SK-N-SH (cell line): ENCODE measurements around the gene OBP2B. TPM values are rescaled to one million over a fixed set of nuclear protein-coding genes. Genes with fewer than 3 reads are reported as not detected.

ENCODE experiments used
- CTCF ChIA-PET: fragments of 300-600, 350-600 bp; formaldehyde crosslinking; extraction: SDS; loops from one replicate; lab custom pipeline; 2021; lab: Yijun Ruan, JAX
- POLR2A ChIA-PET: fragments of 350-600 bp; sonication (Branson Sonifier 250); formaldehyde crosslinking; extraction: SDS; loops from one replicate; lab custom pipeline; 2020; ENCODE audit warnings: antibody characterized with exemption, inconsistent platforms; lab: Yijun Ruan, JAX
- DNase-seq: peaks from one replicate; pipeline ENCODE4 v3.0.0; 2012
- H2AFZ ChIP-seq: fragments of 200-600 bp; sonication (generic); 2 replicates; pipeline ENCODE4 v1.8.1; 2016; ENCODE audit warnings: antibody characterized with exemption, mild to moderate bottlenecking, low read depth
- H3F3A ChIP-seq: fragments of 200-600 bp; sonication (generic); replicated peaks from 2 replicates; pipeline ENCODE3; 2016; ENCODE audit warnings: antibody characterized with exemption, mild to moderate bottlenecking; ENCODE audit not compliant: insufficient read depth
- H3K27ac ChIP-seq, 2 experiments: fragments of 200-500 bp in 1 of 2; fragments of 200-600 bp in 1 of 2; sonication (Bioruptor generic) in 1 of 2; sonication (generic), shearing (Covaris generic) in 1 of 2; 2 replicates each; pipeline versions ENCODE4 v1.5.1 to v1.6.1; 2014 to 2016; ENCODE audit warnings: low read depth in 2 of 2, inconsistent platforms in 1 of 2, low read length in 1 of 2, mild to moderate bottlenecking in 1 of 2, mixed read lengths in 1 of 2
- H3K27me3 ChIP-seq: fragments of 200-600 bp; sonication (generic), shearing (Covaris generic); 2 replicates; pipeline ENCODE4 v1.6.1; 2016; ENCODE audit warnings: mixed run types; ENCODE audit not compliant: insufficient read depth
- H3K36me3 ChIP-seq, 2 experiments: fragments of 200-500 bp in 1 of 2; fragments of 200-600 bp in 1 of 2; sonication (Bioruptor generic) in 1 of 2; sonication (generic) in 1 of 2; replicated peaks in 1 of 2; 2 replicates each; pipeline versions ENCODE3 to v1.5.1; 2014 to 2016; ENCODE audit warnings: low read length in 1 of 2, mild to moderate bottlenecking in 1 of 2; ENCODE audit not compliant: insufficient read depth in 2 of 2, control insufficient read depth in 1 of 2
- H3K4me1 ChIP-seq, 2 experiments: fragments of 200-500 bp in 1 of 2; fragments of 200-600 bp in 1 of 2; sonication (Bioruptor generic) in 1 of 2; sonication (generic), shearing (Covaris generic) in 1 of 2; 2 replicates each; pipeline versions ENCODE4 v1.5.1 to v1.6.1; 2014 to 2016; ENCODE audit warnings: low read depth in 1 of 2, low read length in 1 of 2, mixed run types in 1 of 2; ENCODE audit not compliant: insufficient read depth in 2 of 2, control insufficient read depth in 1 of 2
- H3K4me2 ChIP-seq: fragments of 200-600 bp; sonication (generic), shearing (Covaris generic); 2 replicates; pipeline ENCODE4 v1.6.1; 2017; ENCODE audit warnings: mixed run types
- H3K4me3 ChIP-seq, 2 experiments: fragments of 200-500 bp in 1 of 2; fragments of 200-600 bp in 1 of 2; sonication (Bioruptor generic) in 1 of 2; sonication (generic), shearing (Covaris generic) in 1 of 2; 2 replicates each; pipeline versions ENCODE4 v1.5.1 to v1.8.1; 2014 to 2016; ENCODE audit warnings: low read depth in 2 of 2, inconsistent platforms in 1 of 2, low read length in 1 of 2, mild to moderate bottlenecking in 1 of 2, mixed read lengths in 1 of 2, moderate library complexity in 1 of 2
- H3K79me2 ChIP-seq: fragments of 200-600 bp; sonication (generic); 2 replicates; pipeline ENCODE4 v1.8.1; 2017; ENCODE audit warnings: mild to moderate bottlenecking; ENCODE audit not compliant: insufficient read depth
- H3K9ac ChIP-seq: fragments of 200-600 bp; sonication (generic); 2 replicates; pipeline ENCODE4 v1.6.1; 2017; ENCODE audit warnings: mixed run types
- H3K9me2 ChIP-seq: fragments of 200-600 bp; sonication (generic); 2 replicates; pipeline ENCODE4 v1.6.1; 2017; ENCODE audit warnings: mixed run types
- H3K9me3 ChIP-seq: fragments of 200-600 bp; sonication (generic); 2 replicates; pipeline ENCODE4 v1.6.1; 2017; ENCODE audit warnings: mixed run types, mild to moderate bottlenecking, moderate library complexity
- H4K20me1 ChIP-seq: fragments of 200-600 bp; sonication (generic); 2 replicates; pipeline ENCODE4 v1.6.1; 2017; ENCODE audit warnings: mild to moderate bottlenecking, mixed run types; ENCODE audit not compliant: insufficient read depth
- CHD2 ChIP-seq: fragments of 150-350 bp; IDR thresholded peaks from 2 replicates; pipeline ENCODE4 v1.6.1; 2018; ENCODE audit warnings: low read length; ENCODE audit not compliant: partially characterized antibody
- ELF1 ChIP-seq: IDR thresholded peaks from 2 replicates; pipeline ENCODE4 v1.4.0; 2012
- EP300 ChIP-seq, 2 experiments: IDR thresholded peaks; 2 replicates each; pipeline versions ENCODE4 v1.4.0 to v1.6.1; 2012; ENCODE audit warnings: borderline replicate concordance in 1 of 2, low read depth in 1 of 2, low read length in 1 of 2
- EZH2phosphoT487 ChIP-seq: fragments of 200-600 bp; sonication (generic); IDR thresholded peaks from 2 replicates; pipeline ENCODE4 v1.6.1; 2017; ENCODE audit warnings: low read depth, mixed run types, mild to moderate bottlenecking, antibody characterized with exemption, moderate library complexity, borderline replicate concordance
- FOSL2 ChIP-seq: IDR thresholded peaks from 2 replicates; pipeline ENCODE4 v1.4.0; 2012; ENCODE audit warnings: low read depth, mild to moderate bottlenecking, moderate library complexity, borderline replicate concordance
- FOXM1 ChIP-seq: IDR thresholded peaks from 2 replicates; pipeline ENCODE4 v1.4.0; 2012; ENCODE audit warnings: low read depth, mild to moderate bottlenecking
- JUND ChIP-seq: IDR thresholded peaks from 2 replicates; pipeline ENCODE4 v1.4.0; 2012
- MAX ChIP-seq: IDR thresholded peaks from 2 replicates; pipeline ENCODE4 v1.4.0; 2012; ENCODE audit warnings: low read depth
- MXI1 ChIP-seq: IDR thresholded peaks from 2 replicates; pipeline ENCODE4 v1.6.1; 2012; ENCODE audit warnings: mild to moderate bottlenecking, low read depth, low read length, improper control_type of control experiment
- NFIC ChIP-seq: IDR thresholded peaks from 2 replicates; pipeline ENCODE4 v1.4.0; 2012; ENCODE audit warnings: borderline replicate concordance
- NRF1 ChIP-seq: IDR thresholded peaks from 2 replicates; pipeline ENCODE4 v1.6.1; 2012; ENCODE audit warnings: low read depth, mild to moderate bottlenecking, low read length
- PBX3 ChIP-seq: IDR thresholded peaks from 2 replicates; pipeline ENCODE4; 2012
- POLR2AphosphoS5 ChIP-seq: IDR thresholded peaks from 2 replicates; pipeline ENCODE4 v1.6.1; 2012; ENCODE audit warnings: low read depth, low read length
- RFX5 ChIP-seq: IDR thresholded peaks from 2 replicates; pipeline ENCODE4 v1.6.1; 2012; ENCODE audit warnings: mild to moderate bottlenecking, improper control_type of control experiment, low read length
- SIN3A ChIP-seq: IDR thresholded peaks from 2 replicates; pipeline ENCODE4 v1.6.1; 2012; ENCODE audit warnings: low read depth, mild to moderate bottlenecking, low read length, moderate library complexity, borderline replicate concordance
- SMC3 ChIP-seq: IDR thresholded peaks from 2 replicates; pipeline ENCODE4 v1.6.1; 2012; ENCODE audit warnings: low read depth, low read length, improper control_type of control experiment
- TAF1 ChIP-seq: IDR thresholded peaks from 2 replicates; pipeline ENCODE4 v1.6.1; 2012; ENCODE audit warnings: low read depth, mild to moderate bottlenecking, low read length, moderate library complexity, borderline replicate concordance
- TEAD4 ChIP-seq: IDR thresholded peaks from 2 replicates; pipeline ENCODE4 v1.4.0; 2012; ENCODE audit warnings: mild to moderate bottlenecking, borderline replicate concordance; ENCODE audit not compliant: insufficient read depth
- USF1 ChIP-seq: IDR thresholded peaks from 2 replicates; pipeline ENCODE4 v1.4.0; 2012; ENCODE audit warnings: low read depth, borderline replicate concordance
- WGBS: methylation state at CpG from one replicate; pipeline ENCODE4 v1.1.6; 2017; ENCODE audit warnings: low lambda C conversion rate; 5-methylcytosine and 5-hydroxymethylcytosine counted together
- polyA plus RNA-seq, 3 experiments: library from polyadenylated mRNA; depleted of rRNA; stranded (reverse); fragments of >200 nt; gene quantifications; 2 replicates each; pipeline ENCODE4 v1.2.3, GENCODE V29; 2012

The OBP2B gene
- polyA plus RNA-seq, 1 of the 3 experiments (the other 2 are of a cell fraction), result not detected

- TF ChIP-seq PBX3 (no peak), FOXM1 (no peak)
Observed at GRCh38 chr9:133163504-133164172, 45.4 kb downstream of the OBP2B start, which contains the start of gene GBGT1 (continued).

- Histone ChIP-seq H3K4me3 (no peak overlapping the region; a peak in 1 of 4 replicates), H3K9me3 (no peaks in the 10 kb centered on the region), H3K27me3 (no peaks in the 10 kb centered on the region), H3K4me1 (peaks cover 0 to 5% of the 10 kb centered on the region in 2 experiments; a peak in 1 of 4 replicates), H3K36me3 (no peaks in the 10 kb centered on the region), H3K79me2 (no peaks in the 10 kb centered on the region), H2AFZ (no peak overlapping the region), H3K9me2 (no peaks in the 10 kb centered on the region), H4K20me1 (no peaks in the 10 kb centered on the region), H3K9ac (no peak overlapping the region), H3K4me2 (no peak overlapping the region), H3K27ac (no peak overlapping the region), H3F3A (no peaks in the 10 kb centered on the region)
- DNase-seq, result no peak
- ChIA-PET POLR2A (no interaction called here), CTCF (no interaction called here)
- TF ChIP-seq FOXM1, result no peak
- TF ChIP-seq JUND, result no peak
- TF ChIP-seq TAF1, result no peak
- TF ChIP-seq EP300 (IDR thresholded peaks at IDR 0.05; ENCODE audit: borderline replicate concordance in 1 of 2, low read depth in 1 of 2, low read length in 1 of 2), result no peak
- TF ChIP-seq FOSL2, result no peak
- TF ChIP-seq MXI1, result no peak
- TF ChIP-seq USF1, result no peak
- no peak for TF ChIP-seq ELF1
- TF ChIP-seq NFIC, result no peak
- WGBS, result 94% methylated on average over 41 of the region's 54 CpGs
Observed at GRCh38 chr9:133162861-133163503, 46.1 kb downstream of the OBP2B start.

GRCh38 chr9:133161547-133161950, 47.5 kb downstream of the OBP2B start:
- WGBS, result 77% methylated on average over 4 of the region's 4 CpGs
- Histone ChIP-seq H3K79me2 (no peaks in the 10 kb centered on the region), H3K4me3 (no peak overlapping the region), H2AFZ (no peak overlapping the region), H3K9ac (no peak overlapping the region), H3K4me2 (no peak overlapping the region), H3K27ac (no peak overlapping the region), H3K27me3 (no peaks in the 10 kb centered on the region), H3F3A (no peaks in the 10 kb centered on the region), H4K20me1 (no peaks in the 10 kb centered on the region), H3K4me1 (peaks cover 0 to 5% of the 10 kb centered on the region in 2 experiments; a peak in 1 of 4 replicates), H3K9me3 (no peaks in the 10 kb centered on the region), H3K9me2 (no peaks in the 10 kb centered on the region), H3K36me3 (no peaks in the 10 kb centered on the region)
- no peak for TF ChIP-seq NFIC
- TF ChIP-seq SMC3, result no peak
- no peak for TF ChIP-seq USF1
- no peak for TF ChIP-seq NRF1
- no peak for TF ChIP-seq SIN3A
- no peak for TF ChIP-seq MAX
- TF ChIP-seq RFX5, result no peak
- TF ChIP-seq MXI1, result no peak
- no peak for TF ChIP-seq CHD2
- TF ChIP-seq EZH2phosphoT487, result no peak
- no peak for TF ChIP-seq FOSL2
- TF ChIP-seq TEAD4, result no peak
- no peak for TF ChIP-seq POLR2AphosphoS5
- TF ChIP-seq ELF1, result no peak
- DNase-seq, result no peak
- CTCF ChIA-PET, result interaction anchor here (1.3 to 5.0 kb wide), 3 partner anchors 12 to 107 kb away, joined by 3 to 42 read pairs (median 7); no protein-coding TSS in a partner anchor
- POLR2A ChIA-PET, result no interaction called here
